GM04503 (cell line): ENCODE measurements around the gene SPATA32.

Experiments
- DNase-seq: peaks from one replicate; pipeline ENCODE4 v3.0.0-alpha.2; 2012; ENCODE audit warnings: low read depth

Gene SPATA32

DNA sequence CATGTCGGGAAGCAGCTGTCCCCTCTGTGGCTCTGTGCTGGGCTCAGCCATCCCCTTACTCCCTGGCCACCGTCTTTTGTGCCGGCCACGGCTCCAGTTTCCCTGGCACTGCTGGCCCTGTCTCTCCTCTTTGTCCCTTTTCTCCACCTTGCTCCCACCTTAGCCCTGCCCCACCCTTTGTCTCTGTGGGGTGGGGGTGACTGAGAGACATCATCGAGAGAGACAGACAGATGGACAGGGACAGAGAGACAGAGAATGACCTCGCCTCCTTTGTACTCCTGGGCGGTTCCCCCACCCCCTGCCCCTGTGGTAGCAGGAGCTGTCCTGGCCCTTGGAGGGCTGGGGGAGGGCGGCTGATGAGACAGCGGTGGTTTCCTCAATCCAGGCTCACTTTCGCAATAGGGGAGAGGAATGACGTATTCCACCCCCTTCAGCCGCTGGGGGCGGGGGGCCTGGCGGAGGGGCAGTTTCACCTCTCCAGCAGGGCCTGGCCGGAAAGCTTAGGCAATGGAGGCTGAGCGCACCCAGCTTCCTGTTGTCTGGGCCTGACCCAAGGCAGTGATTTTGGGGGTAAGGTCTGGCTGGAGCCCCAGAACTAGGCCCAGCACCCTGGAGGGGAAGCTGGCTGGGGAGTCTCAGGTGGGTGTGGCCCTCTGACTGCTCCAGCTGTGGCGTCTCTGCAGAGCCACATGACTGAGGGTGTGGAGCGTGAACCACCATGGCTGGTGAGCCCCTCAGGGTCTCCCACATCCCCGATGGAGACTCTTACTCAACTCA is 32.9 kb downstream of the SPATA32 start:
- DNase-seq, result no peak

- no peak for DNase-seq
Measured at GRCh38 chr17:45227926-45228762, 33.8 kb downstream of the SPATA32 start.

DNA sequence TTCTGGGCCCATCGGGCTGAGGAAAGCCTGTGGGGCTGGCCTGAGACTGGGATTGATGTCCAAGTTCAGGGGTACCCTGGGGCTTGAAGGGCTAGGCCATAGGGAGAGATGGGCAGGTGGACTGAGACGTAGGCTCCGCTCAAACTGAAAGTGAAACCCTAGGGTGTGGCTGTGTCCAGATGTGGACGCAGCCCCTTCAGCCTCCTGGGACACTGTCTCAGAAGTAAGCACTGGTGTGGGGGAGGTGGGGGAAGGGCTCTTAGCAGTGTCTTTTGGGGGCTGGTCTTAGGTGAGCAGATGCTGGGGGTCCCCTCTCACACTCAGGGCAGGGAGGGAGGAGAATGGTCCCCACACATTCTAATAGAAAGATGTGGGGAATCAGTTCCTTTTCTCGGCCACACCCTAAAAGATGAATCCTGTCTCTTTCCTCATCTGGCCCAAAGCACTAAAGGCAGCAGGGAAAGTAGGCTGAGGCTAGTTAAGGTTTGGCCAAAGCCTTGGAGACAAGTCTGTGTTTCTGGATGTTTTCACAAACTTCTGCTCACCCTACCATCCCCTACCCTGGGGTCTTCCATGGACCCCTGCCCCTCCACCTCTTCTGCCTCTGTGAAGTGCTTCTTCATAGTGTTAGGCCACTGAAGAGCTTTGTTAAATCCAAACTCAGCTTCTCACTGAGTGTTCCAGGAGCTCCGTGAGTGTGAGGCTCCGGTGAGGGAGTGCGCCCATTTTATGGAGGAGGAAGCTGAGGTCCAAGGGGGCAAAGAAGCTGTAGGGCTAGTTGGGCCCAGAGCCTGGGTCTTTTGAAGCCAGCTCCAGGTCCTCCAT is 34.6 kb downstream of the SPATA32 start:
- DNase-seq, result no peak

DNA sequence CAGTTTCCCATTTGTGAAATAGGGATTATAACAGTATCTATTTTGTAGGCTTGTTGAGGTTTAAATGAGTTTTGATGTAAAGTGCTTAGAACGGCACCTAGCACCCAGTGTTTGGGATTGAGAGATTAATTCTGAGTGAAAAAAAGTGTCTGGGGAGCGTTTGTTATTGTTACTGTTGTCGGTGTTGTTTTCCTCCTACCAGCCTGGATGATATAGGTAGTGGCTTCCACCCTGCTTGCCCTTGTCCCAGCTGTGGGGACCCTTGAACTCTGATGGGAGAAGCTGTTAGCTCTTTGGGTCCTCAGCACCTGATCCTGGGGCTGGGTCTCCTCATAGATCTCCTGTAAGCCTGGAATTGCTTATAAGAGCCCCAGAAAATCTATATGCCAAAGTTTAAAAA is 35.3 kb downstream of the SPATA32 start:
- no peak for DNase-seq

DNA sequence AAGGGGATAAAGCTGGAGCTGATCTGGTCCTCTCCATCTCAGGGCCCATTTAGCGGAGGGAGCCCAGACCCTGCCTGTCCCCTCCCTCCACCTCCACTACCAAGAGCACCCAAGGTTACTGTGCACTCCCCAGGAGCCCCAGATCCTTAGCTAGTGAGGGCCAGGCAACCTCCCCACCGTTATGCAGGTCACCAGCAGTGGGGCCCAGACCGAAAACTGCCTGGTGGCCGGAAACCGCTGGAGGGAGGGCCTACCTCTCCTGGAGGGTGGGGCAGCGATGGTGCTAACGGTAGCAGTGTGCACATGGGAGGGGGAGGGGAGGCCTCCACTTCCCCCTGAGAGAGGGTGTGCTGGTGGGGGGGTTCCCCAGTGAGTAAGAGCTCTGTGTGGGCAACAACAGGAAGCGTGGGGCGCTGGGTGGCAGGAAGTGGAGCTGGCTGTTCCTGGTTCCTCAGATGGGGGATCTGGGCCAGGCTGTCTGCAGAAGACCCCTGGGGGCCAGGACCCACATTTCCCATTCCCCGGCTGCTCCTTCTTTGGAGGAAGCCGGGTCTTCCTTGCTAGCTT is 35.8 kb downstream of the SPATA32 start:
- DNase-seq, result no peak

DNA sequence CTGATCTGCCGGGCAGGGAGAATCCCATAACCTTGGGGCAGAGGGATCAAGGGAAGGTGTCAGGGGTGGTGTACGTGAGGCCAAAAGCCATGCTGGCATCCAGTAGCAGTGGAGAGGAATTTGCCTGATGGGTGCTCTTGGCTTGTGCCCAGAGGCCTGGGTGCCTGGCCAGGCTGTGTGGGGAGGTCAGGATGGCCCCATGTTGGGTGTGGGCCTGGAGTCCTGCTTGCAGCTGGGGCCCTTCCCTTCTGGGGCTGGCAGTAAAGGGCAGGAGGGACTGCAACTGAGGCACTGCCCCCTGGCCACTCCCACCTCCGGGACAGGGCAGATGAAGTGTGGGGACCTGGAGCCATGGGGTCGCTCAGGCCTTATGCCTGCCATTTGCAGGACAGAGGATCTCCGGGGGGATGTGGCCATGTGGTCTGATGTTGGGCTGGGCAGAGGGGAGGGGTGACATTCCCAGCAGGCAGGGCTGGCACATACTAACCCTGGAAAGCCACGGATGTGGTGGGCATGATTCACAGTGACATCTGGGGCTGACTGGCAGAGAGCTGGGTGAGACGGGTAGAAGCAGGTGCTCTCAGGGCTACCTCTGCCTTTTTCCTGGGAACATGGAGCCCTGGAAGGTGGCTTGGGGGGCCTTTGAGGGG is 36.7 kb downstream of the SPATA32 start:
- DNase-seq, result no peak

DNA sequence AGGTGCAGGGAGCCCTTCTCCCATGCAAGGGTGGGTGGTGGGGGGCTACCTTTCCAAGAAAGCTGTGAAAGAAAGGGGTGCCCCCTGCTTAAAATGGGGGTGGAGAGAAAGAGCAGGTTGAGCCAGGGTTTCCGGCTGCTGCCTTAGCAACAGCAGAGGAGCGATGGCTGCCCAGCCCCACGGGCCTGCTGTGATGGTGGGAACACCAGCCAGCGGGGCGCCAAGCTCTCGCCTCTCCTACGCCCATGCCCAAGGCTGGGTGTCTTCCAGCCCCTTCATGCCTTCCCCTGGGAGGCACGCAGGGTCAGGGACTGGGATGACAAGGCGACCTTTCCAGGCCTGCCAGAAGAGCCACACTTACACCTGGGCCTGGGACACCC is 37.2 kb downstream of the SPATA32 start:
- DNase-seq, result no peak

- DNase-seq, result no peak
Measured at GRCh38 chr17:45223539-45224528, 38.1 kb downstream of the SPATA32 start.

GRCh38 chr17:45222996-45223538 is 38.8 kb downstream of the SPATA32 start:
- DNase-seq, result no peak

- DNase-seq, result no peak
Measured at GRCh38 chr17:45222289-45222995, 39.5 kb downstream of the SPATA32 start.

DNA sequence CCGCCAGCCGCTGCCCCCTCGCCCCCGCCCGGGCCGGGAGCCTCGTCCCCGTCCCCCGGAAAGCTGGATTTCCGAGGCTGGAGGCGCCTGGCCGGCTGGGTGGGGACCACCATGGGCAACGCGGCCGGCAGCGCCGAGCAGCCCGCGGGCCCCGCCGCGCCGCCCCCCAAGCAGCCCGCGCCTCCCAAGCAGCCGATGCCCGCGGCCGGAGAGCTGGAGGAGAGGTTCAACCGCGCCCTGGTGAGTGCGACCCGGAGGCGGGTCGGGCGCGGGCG is 39.9 kb downstream of the SPATA32 start:
- no peak for DNase-seq

GRCh38 chr17:45221081-45222013 is 40.5 kb downstream of the SPATA32 start, which contains the start of gene FMNL1:
TSS of gene FMNL1 (plus strand) at chr17:45221885. CDS start at chr17:45222125, 240 bp downstream.
- DNase-seq, result no peak

- DNase-seq, result no peak
Measured at GRCh38 chr17:45220079-45220478, 41.8 kb downstream of the SPATA32 start.

- peak; percentile 41 for DNase-seq
Measured at GRCh38 chr17:45218895-45219661, 42.8 kb downstream of the SPATA32 start.
